Esophagus muscularis mucosa (tissue), 4 donors: ENCODE measurements around the gene MYL5. TPM values are rescaled to one million over a fixed set of nuclear protein-coding genes. Genes with fewer than 3 reads are reported as not detected.
"Not testable (repeated sequence)": the region's sequence is repeated elsewhere in the genome, so short reads cannot be mapped to it uniquely, and the experiment has no call there.

Source experiments
- DNase-seq: peaks from one replicate; pipeline ENCODE4 v3.0.0-alpha.2; 2017; ENCODE audit errors: extremely low spot score
- H3K27ac ChIP-seq, 4 donors: fragments of 200-600 bp; sonication (generic); replicated peaks in 1 of 4; 1 replicate in 3 of 4; 2 replicates in 1 of 4; pipeline ENCODE4 v1.5.1; 2016 to 2019; ENCODE audit warnings: mild to moderate bottlenecking in 1 of 4
- H3K27me3 ChIP-seq, 4 donors: fragments of 200-600 bp; sonication (generic); one replicate each; pipeline versions ENCODE4 v1.5.1 to v1.6.0; 2016 to 2019
- H3K36me3 ChIP-seq, 4 donors: fragments of 200-600 bp; sonication (generic); one replicate each; pipeline ENCODE4 v1.5.1; 2016 to 2019
- H3K4me1 ChIP-seq, 4 donors: fragments of 200-600 bp; sonication (generic); one replicate each; pipeline ENCODE4 v1.5.1; 2016 to 2019
- H3K4me3 ChIP-seq, 4 donors: fragments of 200-600 bp; sonication (generic); 1 replicate in 2 of 4; 2 replicates in 2 of 4; pipeline ENCODE4 v1.5.1; 2016 to 2019; ENCODE audit warnings: mild to moderate bottlenecking in 4 of 4, moderate library complexity in 1 of 4
- H3K9me3 ChIP-seq, 4 donors: fragments of 200-600 bp; sonication (generic); 1 replicate in 3 of 4; 2 replicates in 1 of 4; pipeline ENCODE4 v1.5.1; 2016 to 2019
- CTCF ChIP-seq, 3 experiments: fragments of 200-600 bp in 2 of 3; fragments of 450-650 bp in 1 of 3; sonication (generic) in 2 of 3; IDR thresholded peaks; one replicate each; pipeline ENCODE4 v1.5.1; 2017 to 2019; ENCODE audit warnings: antibody characterized with exemption in 3 of 3, mild to moderate bottlenecking in 2 of 3, moderate library complexity in 1 of 3
- EP300 ChIP-seq: sonication (generic); formaldehyde crosslinking; IDR thresholded peaks from one replicate; pipeline ENCODE4 v1.6.1; 2017; ENCODE audit warnings: antibody characterized with exemption
- POLR2A ChIP-seq: fragments of 450-650 bp; IDR thresholded peaks from one replicate; pipeline ENCODE4 v1.6.1; 2017; ENCODE audit warnings: antibody characterized with exemption, moderate library complexity, mild to moderate bottlenecking, low read depth
- POLR2AphosphoS5 ChIP-seq, 2 donors: sonication (generic); formaldehyde crosslinking; IDR thresholded peaks; one replicate each; pipeline ENCODE4 v1.6.1; 2017; ENCODE audit warnings: antibody characterized with exemption in 2 of 2
- WGBS: methylation state at CpG from one replicate; pipeline ENCODE4 v1.1.5; 2018; 5-methylcytosine and 5-hydroxymethylcytosine counted together
- intact Hi-C: fragments of 100-400 bp; cut with DNase I; formaldehyde crosslinking; loops from one replicate; pipeline ENCODE4 v1.15.1; 2023
- total RNA-seq, 4 donors: library from RNA; depleted of rRNA; stranded (reverse); fragments of >200 nt; gene quantifications; one replicate each; pipeline versions ENCODE4 v1.1.0 to v1.2.1, GENCODE V29; 2016

Gene MYL5
- total RNA-seq, 4 donors from 2014 or later: 7.9 to 9.9 (median 9.6) TPM

GRCh38 chr4:636628-637159 lies 37.6 kb upstream of the MYL5 start:
- Histone ChIP-seq H3K9me3 (peaks cover 0 to 5% (median 2%) of the 10 kb centered on the region in 4 donors), H3K36me3 (no peaks in the 10 kb centered on the region), H3K27ac (no peak overlapping the region), H3K4me3 (no peak overlapping the region), H3K4me1 (no peaks in the 10 kb centered on the region), H3K27me3 (peaks cover 0 to 62% (median 0%) of the 10 kb centered on the region in 4 donors)
- 65% methylated on average over 13 of the region's 13 CpGs for WGBS
- intact Hi-C loops: no loop called here
- DNase-seq: no peak
- no peak for TF ChIP-seq CTCF (IDR thresholded peaks at IDR 0.05)
- TF ChIP-seq EP300: no peak
- no peak for TF ChIP-seq POLR2A
- no peak for TF ChIP-seq POLR2AphosphoS5 (IDR thresholded peaks at IDR 0.05)

- no peaks in the 10 kb centered on the region for H3K4me1 ChIP-seq
- intact Hi-C loops: no loop called here
- H3K27me3 ChIP-seq: peaks cover 0 to 68% (median 0%) of the 10 kb centered on the region in 4 donors
- H3K4me3 ChIP-seq: no peak overlapping the region
- TF ChIP-seq POLR2A (no peak), CTCF (IDR thresholded peaks at IDR 0.05) (no peak), EP300 (no peak), POLR2AphosphoS5 (IDR thresholded peaks at IDR 0.05) (no peak)
- H3K9me3 ChIP-seq: peaks cover 0 to 15% (median 4%) of the 10 kb centered on the region in 4 donors
- WGBS: 75% methylated on average over 32 of the region's 32 CpGs
- no peaks in the 10 kb centered on the region for H3K36me3 ChIP-seq
- DNase-seq: no peak
- H3K27ac ChIP-seq: no peak overlapping the region
Observed at GRCh38 chr4:637536-638280, 36.6 kb upstream of the MYL5 start.

GRCh38 chr4:642366-642765 lies 32.0 kb upstream of the MYL5 start:
- DNase-seq, H3K27ac ChIP-seq, intact Hi-C loops, H3K4me3 ChIP-seq, H3K36me3 ChIP-seq, H3K4me1 ChIP-seq: not testable (repeated sequence)
- 86% methylated on average over 6 of the region's 6 CpGs for WGBS
- Histone ChIP-seq H3K27me3 (peaks cover 0 to 58% (median 0%) of the 10 kb centered on the region in 4 donors), H3K9me3 (peaks cover 0 to 16% (median 3%) of the 10 kb centered on the region in 4 donors)

GRCh38 chr4:646460-646859 lies 27.9 kb upstream of the MYL5 start:
- intact Hi-C loops: no loop called here
- H3K36me3 ChIP-seq: no peaks in the 10 kb centered on the region
- TF ChIP-seq CTCF (IDR thresholded peaks at IDR 0.05): no peak
- TF ChIP-seq EP300: no peak
- TF ChIP-seq POLR2AphosphoS5 (IDR thresholded peaks at IDR 0.05): no peak
- TF ChIP-seq POLR2A: no peak
- no peak overlapping the region for H3K27ac ChIP-seq
- H3K4me1 ChIP-seq: peaks cover 0 to 6% (median 0%) of the 10 kb centered on the region in 4 donors
- no peak for DNase-seq
- peaks cover 0 to 65% (median 9%) of the 10 kb centered on the region in 4 donors for H3K27me3 ChIP-seq
- WGBS: 68% methylated on average over 32 of the region's 32 CpGs
- H3K9me3 ChIP-seq: peaks cover 0 to 13% (median 3%) of the 10 kb centered on the region in 4 donors
- H3K4me3 ChIP-seq: peak overlapping the region in 1 of 4 donors; percentile 26

GRCh38 chr4:647481-647880 lies 26.9 kb upstream of the MYL5 start:
- Histone ChIP-seq H3K4me1 (peaks cover 0 to 7% (median 0%) of the 10 kb centered on the region in 4 donors), H3K4me3 (no peak overlapping the region), H3K36me3 (no peaks in the 10 kb centered on the region), H3K27me3 (peaks cover 0 to 63% (median 9%) of the 10 kb centered on the region in 4 donors), H3K9me3 (peaks cover 0 to 3% (median 0%) of the 10 kb centered on the region in 4 donors), H3K27ac (no peak overlapping the region)
- DNase-seq: no peak
- TF ChIP-seq POLR2A (no peak), POLR2AphosphoS5 (IDR thresholded peaks at IDR 0.05) (no peak), EP300 (no peak), CTCF (IDR thresholded peaks at IDR 0.05) (no peak)
- 70% methylated on average over 9 of the region's 13 CpGs for WGBS
- intact Hi-C loops: no loop called here
